Stomach (tissue), 9 donors: ENCODE results near the gene TRIM9. TPM values are rescaled to one million over a fixed set of nuclear protein-coding genes. Genes with fewer than 3 reads are reported as not detected.
A peak's percentile ranks its signal among the peaks of the same experiment; 100 is the strongest.

Experiments
- DNase-seq, 2 donors: peaks; one replicate each; pipeline versions ENCODE4 v3.0.0 to v3.0.0-alpha.2; 2013 to 2019
- H3K27ac ChIP-seq, 5 donors: fragments of 200-600 bp in 4 of 5; sonication (generic) in 4 of 5; one replicate each; pipeline ENCODE4 v1.5.1; 2013 to 2019; ENCODE audit warnings: mild to moderate bottlenecking in 1 of 5, moderate library complexity in 1 of 5
- H3K27me3 ChIP-seq, 3 donors: fragments of 200-600 bp; sonication (generic); one replicate each; pipeline ENCODE4 v1.5.1; 2017 to 2019; ENCODE audit warnings: mixed run types in 1 of 3
- H3K36me3 ChIP-seq, 4 donors: fragments of 200-600 bp; sonication (generic); 1 replicate in 3 of 4; 2 replicates in 1 of 4; pipeline ENCODE4 v1.5.1; 2016 to 2019
- H3K4me1 ChIP-seq, 4 donors: fragments of 200-600 bp; sonication (generic); one replicate each; pipeline ENCODE4 v1.5.1; 2016 to 2019
- H3K4me3 ChIP-seq, 4 donors: fragments of 200-600 bp; sonication (generic) in 3 of 4; one replicate each; pipeline ENCODE4 v1.5.1; 2016 to 2019; ENCODE audit warnings: mild to moderate bottlenecking in 1 of 4
- H3K9me3 ChIP-seq, 4 donors: fragments of 200-600 bp; sonication (generic); one replicate each; pipeline ENCODE4 v1.5.1; 2016 to 2019
- EP300 ChIP-seq: sonication (generic); formaldehyde crosslinking; IDR thresholded peaks from one replicate; pipeline ENCODE4 v1.6.1; 2017; ENCODE audit warnings: antibody characterized with exemption
- POLR2A ChIP-seq, 4 donors: fragments of 450-650 bp; IDR thresholded peaks; one replicate each; pipeline ENCODE4 v1.6.1; 2016; ENCODE audit warnings: antibody characterized with exemption in 4 of 4, control low read depth in 2 of 4, mild to moderate bottlenecking in 1 of 4, moderate library complexity in 1 of 4
- POLR2AphosphoS5 ChIP-seq, 3 donors: sonication (generic); formaldehyde crosslinking; IDR thresholded peaks; one replicate each; pipeline ENCODE4 v1.6.1; 2016; ENCODE audit warnings: antibody characterized with exemption in 3 of 3
- WGBS, 5 donors: extraction: QIAGEN DNeasy Blood & Tissue Kit in 3 of 5; methylation state at CpG; one replicate each; pipeline versions ENCODE4 v1.1.5 to v1.1.7; 2013 to 2018; 5-methylcytosine and 5-hydroxymethylcytosine counted together
- intact Hi-C: fragments of 100-400 bp; cut with DNase I; formaldehyde crosslinking; loops from one replicate; pipeline ENCODE4 v1.15.1; 2023; ENCODE audit warnings: low total_unique reads
- polyA plus RNA-seq, 3 donors: library from polyadenylated mRNA; stranded (reverse); fragments of 200-250 nt; gene quantifications; one replicate each; pipeline ENCODE4 v1.2.3, GENCODE V29; 2013
- total RNA-seq, 5 donors: library from RNA; depleted of rRNA; stranded (reverse); fragments of >200 nt; gene quantifications; one replicate each; pipeline versions ENCODE4 v1.1.0 to v1.2.3, GENCODE V29; 2014 to 2016
- TF ChIP-seq, protein P1 (sequence below), 7 experiments: fragments of 450-650 bp in 4 of 7; fragments of 200-600 bp in 3 of 7; sonication (generic) in 3 of 7; IDR thresholded peaks; one replicate each; pipeline ENCODE4 v1.5.1; 2016 to 2019; ENCODE audit warnings: antibody characterized with exemption in 7 of 7, control low read depth in 2 of 7, mild to moderate bottlenecking in 1 of 7
- donor health status: healthy with polysubstance abuse.
- donor health status: Bipolar disorder and iron deficiency.
- donor health status: healthy.

The TRIM9 gene
- total and polyA plus RNA-seq, 8 donors, result 0.45 to 15.1 (median 1.2) TPM

DNA sequence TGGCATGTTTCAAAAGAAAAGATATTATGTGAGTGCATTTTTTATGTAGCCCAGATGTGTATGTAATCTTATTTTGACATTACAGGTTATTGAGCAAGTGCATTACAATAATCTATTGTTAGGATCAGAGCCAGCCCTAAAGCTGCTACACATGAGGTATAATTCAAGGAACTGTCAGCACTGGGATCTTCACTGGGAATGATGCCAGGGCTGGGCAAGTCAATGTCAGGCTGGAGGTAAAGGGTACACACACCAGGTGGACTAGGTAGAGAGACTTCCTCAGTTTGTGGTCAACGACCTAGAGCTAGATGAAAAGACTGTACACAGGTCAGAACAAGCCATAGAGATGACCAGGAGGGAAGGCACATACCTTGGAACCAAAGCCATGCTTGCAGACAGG is 15.4 kb downstream of the TRIM9 start:
- no peak for DNase-seq
- WGBS, 5 donors, result 20 to 48% (median 46%) methylated on average over 1 of the region's 1 CpG
- intact Hi-C loops, result no loop called here
- H3K4me3 ChIP-seq, result no peak overlapping the region
- no peaks in the 10 kb centered on the region for H3K27me3 ChIP-seq
- H3K27ac ChIP-seq, result no peak overlapping the region
- H3K36me3 ChIP-seq, result no peaks in the 10 kb centered on the region
- TF ChIP-seq POLR2AphosphoS5 (IDR thresholded peaks at IDR 0.05), result no peak
- no peak for TF ChIP-seq POLR2A (IDR thresholded peaks at IDR 0.05)
- no peak for TF ChIP-seq EP300
- TF ChIP-seq, protein P1, sequence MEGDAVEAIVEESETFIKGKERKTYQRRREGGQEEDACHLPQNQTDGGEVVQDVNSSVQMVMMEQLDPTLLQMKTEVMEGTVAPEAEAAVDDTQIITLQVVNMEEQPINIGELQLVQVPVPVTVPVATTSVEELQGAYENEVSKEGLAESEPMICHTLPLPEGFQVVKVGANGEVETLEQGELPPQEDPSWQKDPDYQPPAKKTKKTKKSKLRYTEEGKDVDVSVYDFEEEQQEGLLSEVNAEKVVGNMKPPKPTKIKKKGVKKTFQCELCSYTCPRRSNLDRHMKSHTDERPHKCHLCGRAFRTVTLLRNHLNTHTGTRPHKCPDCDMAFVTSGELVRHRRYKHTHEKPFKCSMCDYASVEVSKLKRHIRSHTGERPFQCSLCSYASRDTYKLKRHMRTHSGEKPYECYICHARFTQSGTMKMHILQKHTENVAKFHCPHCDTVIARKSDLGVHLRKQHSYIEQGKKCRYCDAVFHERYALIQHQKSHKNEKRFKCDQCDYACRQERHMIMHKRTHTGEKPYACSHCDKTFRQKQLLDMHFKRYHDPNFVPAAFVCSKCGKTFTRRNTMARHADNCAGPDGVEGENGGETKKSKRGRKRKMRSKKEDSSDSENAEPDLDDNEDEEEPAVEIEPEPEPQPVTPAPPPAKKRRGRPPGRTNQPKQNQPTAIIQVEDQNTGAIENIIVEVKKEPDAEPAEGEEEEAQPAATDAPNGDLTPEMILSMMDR (IDR thresholded peaks at IDR 0.05), result no peak
- H3K9me3 ChIP-seq, result no peaks in the 10 kb centered on the region
- H3K4me1 ChIP-seq, result peaks cover 0 to 7% (median 0%) of the 10 kb centered on the region in 4 donors

DNA sequence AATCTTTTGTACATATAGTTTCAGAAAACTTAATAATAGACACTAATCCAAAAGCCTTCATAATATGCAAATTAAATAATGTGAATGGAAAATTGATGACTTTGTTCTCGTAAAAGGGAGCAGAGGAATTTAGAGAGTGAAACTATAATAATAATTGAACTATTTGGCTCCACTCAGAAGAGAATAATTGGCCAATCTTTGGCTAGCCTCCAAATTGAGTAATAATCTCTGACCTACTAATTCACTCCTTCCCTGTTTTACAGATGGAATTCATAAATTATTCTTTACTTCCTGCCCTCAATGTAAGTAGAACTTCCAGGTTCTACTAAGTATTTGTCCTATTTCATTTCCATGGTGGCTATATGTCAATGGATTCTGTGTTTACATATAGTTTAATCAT is 15.8 kb downstream of the TRIM9 start:
- H3K27me3 ChIP-seq, result no peaks in the 10 kb centered on the region
- no peaks in the 10 kb centered on the region for H3K36me3 ChIP-seq
- H3K27ac ChIP-seq, result no peak overlapping the region
- H3K9me3 ChIP-seq, result no peaks in the 10 kb centered on the region
- no peak for DNase-seq
- no peak for TF ChIP-seq POLR2AphosphoS5 (IDR thresholded peaks at IDR 0.05)
- TF ChIP-seq, protein P1 (IDR thresholded peaks at IDR 0.05), result no peak
- no peak for TF ChIP-seq EP300
- TF ChIP-seq POLR2A (IDR thresholded peaks at IDR 0.05), result no peak
- peaks cover 0 to 7% (median 0%) of the 10 kb centered on the region in 4 donors for H3K4me1 ChIP-seq
- H3K4me3 ChIP-seq, result no peak overlapping the region
- intact Hi-C loops, result no loop called here
- 60 to 83% (median 76%) methylated on average over 1 of the region's 1 CpG for WGBS, 5 donors

DNA sequence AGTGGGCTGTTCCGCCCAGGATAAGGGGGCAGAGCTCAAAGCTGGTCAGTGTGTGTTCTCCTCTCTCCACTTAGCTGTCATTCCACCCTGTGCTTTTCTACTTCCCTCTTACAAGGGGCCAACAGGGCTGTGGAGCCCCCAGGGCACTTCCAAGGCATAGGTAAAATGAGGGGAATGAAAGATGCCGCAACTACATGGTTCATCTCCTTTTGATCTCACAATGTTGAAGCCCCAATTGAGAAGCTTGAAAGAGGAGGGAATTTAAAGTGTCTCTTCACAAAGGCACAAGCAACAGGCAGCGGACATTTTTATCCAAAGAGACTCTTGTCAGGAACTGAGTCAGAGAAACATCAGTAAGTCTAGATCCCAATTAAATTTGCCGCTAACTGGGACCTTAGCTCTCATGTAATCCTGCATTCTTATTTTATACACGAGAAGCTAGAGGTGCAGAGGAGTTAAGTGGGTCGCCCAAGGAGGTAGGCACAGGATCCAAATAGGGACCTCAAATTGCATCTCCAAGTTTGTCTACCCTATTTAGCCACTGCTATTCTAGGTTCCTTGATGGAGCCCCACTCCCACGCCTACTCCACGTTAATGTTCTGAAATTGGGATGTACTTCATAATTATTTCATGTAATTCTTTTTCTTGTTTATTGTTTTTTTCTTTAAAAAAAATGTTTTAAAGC is 20.1 kb downstream of the TRIM9 start:
- Histone ChIP-seq H3K36me3 (no peaks in the 10 kb centered on the region), H3K27me3 (peaks cover 0 to 3% (median 0%) of the 10 kb centered on the region in 3 donors), H3K9me3 (no peaks in the 10 kb centered on the region), H3K4me1 (peaks cover 0 to 7% (median 0%) of the 10 kb centered on the region in 4 donors), H3K27ac (no peak overlapping the region), H3K4me3 (no peak overlapping the region)
- no peak for TF ChIP-seq EP300
- TF ChIP-seq POLR2A (IDR thresholded peaks at IDR 0.05), result no peak
- TF ChIP-seq, protein P1 (IDR thresholded peaks at IDR 0.05), result no peak
- TF ChIP-seq POLR2AphosphoS5 (IDR thresholded peaks at IDR 0.05), result no peak
- WGBS, 5 donors, result 91 to 94% (median 92%) methylated on average over 8 of the region's 8 CpGs
- DNase-seq, result no peak
- intact Hi-C loops, result no loop called here

DNA sequence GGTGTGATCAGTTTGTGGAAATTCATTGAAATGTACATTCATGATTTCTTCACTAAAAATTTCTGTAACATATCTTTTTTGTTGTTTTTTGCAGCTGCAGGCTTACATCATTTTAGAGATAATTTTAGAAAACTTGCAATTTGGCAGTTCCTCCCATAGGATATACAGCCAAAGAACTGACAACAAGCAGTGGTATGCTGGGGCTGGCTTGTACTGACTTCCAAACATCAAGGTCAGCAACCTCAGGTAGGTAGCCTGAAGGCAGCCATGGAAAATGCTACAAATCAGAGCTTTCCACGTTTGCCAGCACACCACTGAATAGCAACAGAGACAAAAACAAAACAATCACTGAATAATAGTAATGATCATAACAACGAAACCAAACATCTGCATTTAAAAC is 21.2 kb downstream of the TRIM9 start:
- intact Hi-C loops, result no loop called here
- WGBS, 5 donors, result 51 to 63% (median 58%) methylated on average over 2 of the region's 2 CpGs
- no peaks in the 10 kb centered on the region for H3K9me3 ChIP-seq
- no peak overlapping the region for H3K4me3 ChIP-seq
- H3K27ac ChIP-seq, result no peak overlapping the region
- H3K27me3 ChIP-seq, result peaks cover 0 to 3% (median 0%) of the 10 kb centered on the region in 3 donors
- H3K36me3 ChIP-seq, result no peaks in the 10 kb centered on the region
- H3K4me1 ChIP-seq, result no peaks in the 10 kb centered on the region
- TF ChIP-seq POLR2AphosphoS5 (IDR thresholded peaks at IDR 0.05) (no peak), POLR2A (IDR thresholded peaks at IDR 0.05) (no peak), EP300 (no peak)
- TF ChIP-seq, protein P1 (IDR thresholded peaks at IDR 0.05), result no peak
- DNase-seq, result peak in 1 of 2 donors; percentile 52
